Ovary (tissue), 9 donors: Measurements from ENCODE around the gene ERFE. TPM values are rescaled to one million over a fixed set of nuclear protein-coding genes. Genes with fewer than 3 reads are reported as not detected.

Source experiments
- DNase-seq, 5 donors: peaks; one replicate each; pipeline ENCODE4 v3.0.0-alpha.2; 2019 to 2020
- H3K27ac ChIP-seq, 2 donors: fragments of 200-600 bp; one replicate each; pipeline versions ENCODE4 v1.5.1 to v1.8.0; 2019 to 2022
- H3K27me3 ChIP-seq: fragments of 200-600 bp; one replicate; pipeline ENCODE4 v1.8.0; 2022
- H3K36me3 ChIP-seq: fragments of 200-600 bp; sonication (generic); one replicate; pipeline ENCODE4 v1.5.1; 2019
- H3K4me1 ChIP-seq: one replicate; pipeline ENCODE4 v1.8.1; 2013; ENCODE audit warnings: mild to moderate bottlenecking, moderate library complexity; ENCODE audit not compliant: insufficient read depth
- H3K4me3 ChIP-seq: fragments of 200-600 bp; sonication (generic); one replicate; pipeline ENCODE4 v1.5.1; 2017
- H3K9me3 ChIP-seq, 2 donors: fragments of 200-600 bp in 1 of 2; sonication (generic) in 1 of 2; one replicate each; pipeline versions ENCODE4 v1.5.1 to v1.8.1; 2013 to 2019; ENCODE audit warnings: mild to moderate bottlenecking in 1 of 2, moderate library complexity in 1 of 2
- CTCF ChIP-seq, 3 donors: fragments of 450-650 bp in 2 of 3; fragments of 200-600 bp in 1 of 3; IDR thresholded peaks; one replicate each; pipeline versions ENCODE4 v1.5.1 to v1.8.0; 2016 to 2022; ENCODE audit warnings: antibody characterized with exemption in 3 of 3, mild to moderate bottlenecking in 1 of 3
- EP300 ChIP-seq: sonication (generic); formaldehyde crosslinking; IDR thresholded peaks from one replicate; pipeline ENCODE4 v1.6.1; 2017; ENCODE audit warnings: antibody characterized with exemption
- POLR2A ChIP-seq: fragments of 450-650 bp; IDR thresholded peaks from one replicate; pipeline ENCODE4 v1.6.1; 2017; ENCODE audit warnings: antibody characterized with exemption, mild to moderate bottlenecking, moderate library complexity
- WGBS, 3 donors: extraction: QIAGEN DNeasy Blood & Tissue Kit in 1 of 3; methylation state at CpG; one replicate each; pipeline versions ENCODE4 v1.1.5 to v1.1.7; 2013 to 2017; 5-methylcytosine and 5-hydroxymethylcytosine counted together
- intact Hi-C, 4 donors: fragments of 100-400 bp; cut with DNase I; formaldehyde crosslinking; loops; one replicate each; pipeline versions ENCODE4 v1.11.0 to v1.15.1; 2022 to 2023
- polyA plus RNA-seq, 2 donors: library from polyadenylated mRNA; stranded (reverse); fragments of 200-250 nt in 1 of 2; fragments of 350-450 nt in 1 of 2; fragmentation: Illumina TruSeq in 1 of 2; extraction: RNeasy Lipid Tissue Mini Kit (QIAGEN cat#74804) in 1 of 2; gene quantifications; one replicate each; pipeline ENCODE4 v1.2.3, GENCODE V29; 2013 to 2014
- total RNA-seq, 7 donors: library from RNA; depleted of rRNA in 2 of 7; stranded (reverse); fragments of >200 nt in 2 of 7; fragmentation: NEBNext Ultra II Directional in 3 of 7; extraction: Animal tissue kit (Norgen Biotek cat#: 25700) in 3 of 7; gene quantifications; one replicate each; pipeline versions ENCODE4 v1.1.0 to v1.2.4, GENCODE V29; 2016 to 2023
- donor health status: DM: no; HTN: no; CAD: no; lungs with moderate emphysema.
- donor health status: DM: no; HTN: no; CAD: no.
- donor health status: Bipolar disorder and iron deficiency.
- donor health status: DM: yes; HTN: yes; CAD: no.
- donor health status: DM: no; HTN: no; CAD: no.
- donor health status: DM: yes; HTN: yes; CAD: no.

Gene ERFE
- total and polyA plus RNA-seq, 9 donors, result 0.19 to 0.69 (median 0.25) TPM; not detected in 4

- intact Hi-C loops, result no loop called here
- TF ChIP-seq EP300 (no peak), CTCF (IDR thresholded peaks at IDR 0.05) (no peak), POLR2A (no peak)
- no peak for DNase-seq
- H3K27ac ChIP-seq, result no peak overlapping the region
- H3K27me3 ChIP-seq, result no peaks in the 10 kb centered on the region
- no peaks in the 10 kb centered on the region for H3K4me1 ChIP-seq
- 91 to 95% (median 95%) methylated on average over 8 of the region's 8 CpGs for WGBS, 3 donors
- H3K36me3 ChIP-seq, result no peaks in the 10 kb centered on the region
- H3K9me3 ChIP-seq, result no peaks in the 10 kb centered on the region
- H3K4me3 ChIP-seq, result no peak overlapping the region
Measured at GRCh38 chr2:238174291-238174690, 15.5 kb downstream of the ERFE start.

- TF ChIP-seq POLR2A (no peak), EP300 (no peak), CTCF (IDR thresholded peaks at IDR 0.05) (no peak)
- Histone ChIP-seq H3K36me3 (no peaks in the 10 kb centered on the region), H3K4me1 (no peaks in the 10 kb centered on the region), H3K27me3 (no peaks in the 10 kb centered on the region), H3K27ac (no peak overlapping the region), H3K9me3 (no peaks in the 10 kb centered on the region), H3K4me3 (no peak overlapping the region)
- WGBS, 3 donors, result 86 to 93% (median 86%) methylated on average over 3 of the region's 3 CpGs
- no peak for DNase-seq
- intact Hi-C loops, result no loop called here
Measured at GRCh38 chr2:238174701-238175100, 15.9 kb downstream of the ERFE start.

- Histone ChIP-seq H3K4me3 (no peak overlapping the region), H3K4me1 (no peaks in the 10 kb centered on the region), H3K27ac (no peak overlapping the region), H3K36me3 (no peaks in the 10 kb centered on the region), H3K9me3 (no peaks in the 10 kb centered on the region), H3K27me3 (no peaks in the 10 kb centered on the region)
- TF ChIP-seq CTCF (IDR thresholded peaks at IDR 0.05) (no peak), POLR2A (no peak), EP300 (no peak)
- intact Hi-C loops, result no loop called here
- no peak for DNase-seq
Measured at GRCh38 chr2:238176613-238177012, 17.8 kb downstream of the ERFE start.

GRCh38 chr2:238180554-238180953 lies 21.8 kb downstream of the ERFE start:
- no peaks in the 10 kb centered on the region for H3K27me3 ChIP-seq
- no peak overlapping the region for H3K4me3 ChIP-seq
- no peaks in the 10 kb centered on the region for H3K9me3 ChIP-seq
- H3K36me3 ChIP-seq, result no peaks in the 10 kb centered on the region
- no peak overlapping the region for H3K27ac ChIP-seq
- WGBS, 3 donors, result 75 to 86% (median 78%) methylated on average over 5 of the region's 5 CpGs
- no peak for DNase-seq
- intact Hi-C loops, result no loop called here
- H3K4me1 ChIP-seq, result no peaks in the 10 kb centered on the region
- no peak for TF ChIP-seq EP300
- TF ChIP-seq CTCF (IDR thresholded peaks at IDR 0.05), result no peak

GRCh38 chr2:238182362-238182761 lies 23.6 kb downstream of the ERFE start:
- no peaks in the 10 kb centered on the region for H3K4me1 ChIP-seq
- WGBS, 3 donors, result 70 to 78% (median 71%) methylated on average over 6 of the region's 6 CpGs
- H3K4me3 ChIP-seq, result no peak overlapping the region
- H3K27ac ChIP-seq, result no peak overlapping the region
- H3K9me3 ChIP-seq, result no peaks in the 10 kb centered on the region
- no peak for DNase-seq
- H3K27me3 ChIP-seq, result no peaks in the 10 kb centered on the region
- TF ChIP-seq POLR2A (no peak), CTCF (IDR thresholded peaks at IDR 0.05) (no peak), EP300 (no peak)
- no peaks in the 10 kb centered on the region for H3K36me3 ChIP-seq
- intact Hi-C loops, result no loop called here
